Measurements from ENCODE around the gene MICU2.

GRCh38 chr13:21518617-21519144 lies 85.3 kb downstream of the MICU2 start:
- TF ChIP-seq POLR2AphosphoS5 (IDR thresholded peaks at IDR 0.05; ENCODE audit: borderline replicate concordance, low read depth, low read length), result no peak
- TF ChIP-seq EZH2 (IDR thresholded peaks at IDR 0.05), result no peak

Measured in SK-N-MC (cell line).